Measurements from ENCODE around the gene CINP.

- TF ChIP-seq RAD21 (CRISPR knock-in tag; IDR thresholded peaks at IDR 0.05), result no peak
- TF ChIP-seq ZNF362 (CRISPR knock-in tag; IDR thresholded peaks at IDR 0.05; ENCODE audit: borderline replicate concordance), result no peak
- no peak for TF ChIP-seq NR1H2 (CRISPR knock-in tag; IDR thresholded peaks at IDR 0.05; ENCODE audit: borderline replicate concordance, low read depth)
- no peak for TF ChIP-seq ZFX (CRISPR knock-in tag; IDR thresholded peaks at IDR 0.05; ENCODE audit: low read depth)
- no peak for TF ChIP-seq CTCF (CRISPR knock-in tag; IDR thresholded peaks at IDR 0.05)
- no peak for TF ChIP-seq USF2 (IDR thresholded peaks at IDR 0.05; ENCODE audit: low read depth, low read length)
- TF ChIP-seq USF2 (CRISPR knock-in tag; IDR thresholded peaks at IDR 0.05; ENCODE audit: borderline replicate concordance), result no peak
- TF ChIP-seq HNRNPK (IDR thresholded peaks at IDR 0.05; ENCODE audit: low read depth, low read length, poor library complexity, severe bottlenecking), result no peak
- no peak for TF ChIP-seq ZBED4 (CRISPR knock-in tag; IDR thresholded peaks at IDR 0.05; ENCODE audit: borderline replicate concordance)
- no peak for TF ChIP-seq HMG20B (CRISPR knock-in tag; conservative IDR thresholded peaks at IDR 0.05)
- TF ChIP-seq POLR2A (IDR thresholded peaks at IDR 0.05; ENCODE audit: insufficient read depth in 1 of 2, low read depth in 2 of 2, low read length in 2 of 2), result no peak
Measured at GRCh38 chr14:102403028-102403427, 40.3 kb upstream of the CINP start.
